ENCODE data around the gene SLC22A1. TPM values are rescaled to one million over a fixed set of nuclear protein-coding genes. Genes with fewer than 3 reads are reported as not detected.
"Not testable (repeated sequence)": the region's sequence is repeated elsewhere in the genome, so short reads cannot be mapped to it uniquely, and the experiment has no call there.

SLC22A1 gene
- total and polyA plus RNA-seq, 2 donors (not counting 3 experiments of a cell fraction or from before 2014, with no cell fraction given) = 0.04 TPM; not detected in 1

DNA sequence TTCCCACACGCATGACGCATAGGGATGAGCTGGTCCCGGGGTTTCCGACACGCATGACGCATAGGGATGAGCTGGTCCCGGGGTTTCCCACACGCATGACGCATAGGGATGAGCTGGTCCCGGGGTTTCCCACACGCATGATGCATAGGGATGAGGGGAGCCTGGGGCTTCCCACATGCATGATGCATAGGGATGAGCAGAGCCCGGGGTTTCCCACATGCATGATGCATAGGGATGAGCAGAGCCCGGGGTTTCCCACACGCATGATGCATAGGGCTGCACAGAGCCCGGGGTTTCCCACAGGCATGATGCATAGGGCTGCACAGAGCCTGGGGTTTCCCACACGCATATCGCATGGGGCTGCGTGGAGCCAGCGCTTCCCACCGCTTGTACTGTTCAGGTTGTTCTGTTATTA, 12.7 kb downstream of the SLC22A1 start:
- POLR2A ChIA-PET; H3K4me2 ChIP-seq (ENCODE audit: insufficient read depth, low read length); H3K9me1 ChIP-seq (replicated peaks; ENCODE audit: control insufficient read depth, extremely low read depth, insufficient read depth, low read length); CTCF ChIA-PET; H2AFZ ChIP-seq (ENCODE audit: low read depth, low read length); H3K9ac ChIP-seq (replicated peaks; ENCODE audit: extremely low read depth, insufficient read depth, low read length); H3K4me1 ChIP-seq (ENCODE audit: control insufficient read depth, extremely low read depth, insufficient read depth, low read length); H3K79me2 ChIP-seq (ENCODE audit: control insufficient read depth, insufficient read depth, low read length); H3K36me3 ChIP-seq (ENCODE audit: control insufficient read depth in 2 of 2, extremely low read depth in 1 of 2, insufficient read depth in 2 of 2, low read length in 2 of 2); BruUV-seq (replicated peaks); intact Hi-C loops (cut with micrococcal nuclease); H3K9me3 ChIP-seq (replicated peaks; ENCODE audit: control insufficient read depth, insufficient read depth, low read length); H3K4me3 ChIP-seq (replicated peaks in 1 of 3; ENCODE audit: insufficient read depth in 1 of 3, low read depth in 1 of 3, low read length in 3 of 3); H3K27me3 ChIP-seq (ENCODE audit: control insufficient read depth in 2 of 2, insufficient read depth in 2 of 2, low read length in 2 of 2); dilution Hi-C loops (cut with MboI; ENCODE audit: extremely low pct_ligation_motif_present, low sequenced_read_pairs); H4K20me1 ChIP-seq (replicated peaks; ENCODE audit: control insufficient read depth, extremely low read depth, insufficient read depth, low read length); FAIRE-seq; DNase-seq (ENCODE audit: low read depth, low spot score); H3K27ac ChIP-seq (ENCODE audit: insufficient read depth, low read depth, low read length): not testable (repeated sequence)

DNA sequence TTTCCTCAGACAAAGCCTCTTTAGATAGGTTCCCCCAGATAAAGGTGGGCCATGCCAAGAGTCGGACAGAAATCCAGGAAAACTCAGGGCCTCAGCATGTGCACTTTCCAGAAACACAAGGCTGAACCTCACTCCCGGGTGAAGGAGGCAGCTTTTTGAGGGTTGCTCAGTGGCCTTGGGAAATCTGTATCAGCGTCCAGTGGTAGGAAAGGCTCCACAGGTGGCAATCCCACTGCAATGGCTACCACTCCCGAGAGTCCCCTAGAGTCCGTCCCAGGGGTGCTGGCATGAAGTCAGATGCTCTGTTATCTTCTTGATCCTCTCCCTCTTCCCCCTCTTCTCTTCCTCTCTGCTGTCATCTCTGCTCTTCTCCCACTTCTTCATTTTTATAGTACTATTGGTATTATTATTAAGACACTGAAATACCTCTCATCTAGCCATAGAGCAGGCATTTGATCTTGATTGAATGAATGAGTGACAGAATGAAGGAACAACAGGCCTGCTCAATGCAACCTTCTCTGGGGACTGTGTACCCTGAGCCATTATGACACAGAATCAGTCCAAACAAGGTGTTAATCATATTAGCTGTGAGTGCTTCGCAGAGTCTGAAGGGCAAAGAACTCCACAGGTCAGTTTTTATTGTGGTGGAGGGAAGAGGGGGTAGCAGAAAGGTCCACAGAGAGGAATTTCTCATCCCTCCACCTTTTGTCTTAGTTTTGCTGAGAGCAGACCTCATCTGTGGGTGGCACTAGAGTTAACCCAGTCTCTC, 13.3 kb downstream of the SLC22A1 start:
- FAIRE-seq = no peak
- no peaks in the 10 kb centered on the region for H3K4me1 ChIP-seq (ENCODE audit: control insufficient read depth, extremely low read depth, insufficient read depth, low read length)
- POLR2A ChIA-PET = no interaction called here
- dilution Hi-C loops (cut with MboI; ENCODE audit: extremely low pct_ligation_motif_present, low sequenced_read_pairs) (no loop called here), intact Hi-C loops (cut with micrococcal nuclease) (loop anchor here (5.0 kb wide), 1 partner anchor 1237 kb away; no protein-coding TSS in a partner anchor)
- no peaks in the 10 kb centered on the region for H4K20me1 ChIP-seq (replicated peaks; ENCODE audit: control insufficient read depth, extremely low read depth, insufficient read depth, low read length)
- no peak overlapping the region for H3K9ac ChIP-seq (replicated peaks; ENCODE audit: extremely low read depth, insufficient read depth, low read length)
- H2AFZ ChIP-seq (ENCODE audit: low read depth, low read length) = no peak overlapping the region
- no peak overlapping the region for H3K4me3 ChIP-seq (replicated peaks in 1 of 3; ENCODE audit: insufficient read depth in 1 of 3, low read depth in 1 of 3, low read length in 3 of 3)
- H3K9me3 ChIP-seq (replicated peaks; ENCODE audit: control insufficient read depth, insufficient read depth, low read length) = no peaks in the 10 kb centered on the region
- BruUV-seq (replicated peaks) = no TSS peak
- no peak overlapping the region for H3K4me2 ChIP-seq (ENCODE audit: insufficient read depth, low read length)
- H3K36me3 ChIP-seq (ENCODE audit: control insufficient read depth in 2 of 2, extremely low read depth in 1 of 2, insufficient read depth in 2 of 2, low read length in 2 of 2) = no peaks in the 10 kb centered on the region
- no peak overlapping the region for H3K27ac ChIP-seq (ENCODE audit: insufficient read depth, low read depth, low read length)
- H3K27me3 ChIP-seq (ENCODE audit: control insufficient read depth in 2 of 2, insufficient read depth in 2 of 2, low read length in 2 of 2) = no peaks in the 10 kb centered on the region
- CTCF ChIA-PET = no interaction called here
- DNase-seq (ENCODE audit: low read depth, low spot score) = no peak
- no peaks in the 10 kb centered on the region for H3K79me2 ChIP-seq (ENCODE audit: control insufficient read depth, insufficient read depth, low read length)
- H3K9me1 ChIP-seq (replicated peaks; ENCODE audit: control insufficient read depth, extremely low read depth, insufficient read depth, low read length) = no peaks in the 10 kb centered on the region
- TF ChIP-seq FOS (IDR thresholded peaks at IDR 0.05; ENCODE audit: borderline replicate concordance, insufficient read depth, low read length) (no peak), EZH2 (IDR thresholded peaks at IDR 0.05; ENCODE audit: borderline replicate concordance, low read depth, low read length, severe bottlenecking) (no peak), JUN (IDR thresholded peaks at IDR 0.05; ENCODE audit: borderline replicate concordance, insufficient read depth, insufficient read length, low read depth) (no peak), MYC (IDR thresholded peaks at IDR 0.05; ENCODE audit: low read depth, low read length) (no peak), POLR2A (IDR thresholded peaks at IDR 0.05; ENCODE audit: low read depth, low read length) (no peak)
- TF ChIP-seq, protein P1, sequence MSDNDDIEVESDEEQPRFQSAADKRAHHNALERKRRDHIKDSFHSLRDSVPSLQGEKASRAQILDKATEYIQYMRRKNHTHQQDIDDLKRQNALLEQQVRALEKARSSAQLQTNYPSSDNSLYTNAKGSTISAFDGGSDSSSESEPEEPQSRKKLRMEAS (IDR thresholded peaks at IDR 0.05; ENCODE audit: insufficient read depth, insufficient read length) = no peak

All from endothelial cell of umbilical vein (primary cell).